H9 (cell line): ENCODE results near the gene ARHGAP9. TPM values are rescaled to one million over a fixed set of nuclear protein-coding genes. Genes with fewer than 3 reads are reported as not detected.
"Not testable (repeated sequence)": the region's sequence is repeated elsewhere in the genome, so short reads cannot be mapped to it uniquely, and the experiment has no call there.

Experiments
- DNase-seq: peaks from one replicate; pipeline ENCODE4 v3.0.0-alpha.2; 2017
- H2AFZ ChIP-seq: one replicate; pipeline ENCODE4 v1.6.1; 2013; ENCODE audit warnings: mild to moderate bottlenecking, low read length, control low read depth, moderate library complexity
- H2AK5ac ChIP-seq: 2 replicates; pipeline ENCODE4 v1.6.1; 2013; ENCODE audit warnings: low read length, control low read depth, mixed read lengths; ENCODE audit not compliant: insufficient read length
- H2BK120ac ChIP-seq: one replicate; pipeline ENCODE4 v1.6.1; 2013; ENCODE audit warnings: low read depth, mild to moderate bottlenecking, low read length, control low read depth, inconsistent platforms; ENCODE audit not compliant: poor library complexity, severe bottlenecking
- H2BK12ac ChIP-seq: 2 replicates; pipeline ENCODE4 v1.6.1; 2013; ENCODE audit warnings: low read length, control low read depth, mixed read lengths, low read depth; ENCODE audit not compliant: insufficient read length
- H2BK15ac ChIP-seq: 2 replicates; pipeline ENCODE4 v1.6.1; 2013; ENCODE audit warnings: low read depth, low read length, control low read depth
- H2BK20ac ChIP-seq: one replicate; pipeline ENCODE4 v1.6.1; 2013; ENCODE audit warnings: low read depth, mild to moderate bottlenecking, low read length, control low read depth, inconsistent platforms; ENCODE audit not compliant: poor library complexity, severe bottlenecking
- H2BK5ac ChIP-seq: 2 replicates; pipeline ENCODE4 v1.6.1; 2013; ENCODE audit warnings: low read length, control low read depth, mixed read lengths; ENCODE audit not compliant: insufficient read length
- H3K14ac ChIP-seq: 2 replicates; pipeline ENCODE4 v1.6.1; 2013; ENCODE audit warnings: low read length, control low read depth; ENCODE audit not compliant: insufficient read depth
- H3K18ac ChIP-seq: 2 replicates; pipeline ENCODE4 v1.6.1; 2013; ENCODE audit warnings: low read depth, mild to moderate bottlenecking, mixed read lengths, low read length, control low read depth; ENCODE audit not compliant: insufficient read length
- H3K23ac ChIP-seq: 2 replicates; pipeline ENCODE4 v1.6.1; 2013; ENCODE audit warnings: low read length, control low read depth, mixed read lengths, low read depth; ENCODE audit not compliant: insufficient read length
- H3K23me2 ChIP-seq: 2 replicates; pipeline ENCODE4 v1.6.1; 2013; ENCODE audit warnings: low read depth, mild to moderate bottlenecking, mixed read lengths, low read length, control low read depth; ENCODE audit not compliant: insufficient read length, poor library complexity, severe bottlenecking
- H3K27ac ChIP-seq: 2 replicates; pipeline ENCODE4 v1.5.1; 2013; ENCODE audit warnings: low read length, control low read depth, mixed read lengths, low read depth; ENCODE audit not compliant: insufficient read length
- H3K27me3 ChIP-seq: 2 replicates; pipeline ENCODE4 v1.6.1; 2013; ENCODE audit warnings: low read length, control low read depth, inconsistent platforms; ENCODE audit not compliant: insufficient read depth
- H3K4ac ChIP-seq: 2 replicates; pipeline ENCODE4 v1.6.1; 2013; ENCODE audit warnings: low read depth, mild to moderate bottlenecking, control low read depth, inconsistent platforms, low read length, moderate library complexity
- H3K4me1 ChIP-seq: 2 replicates; pipeline ENCODE4 v1.6.1; 2013; ENCODE audit warnings: low read length, control low read depth, inconsistent platforms; ENCODE audit not compliant: insufficient read depth
- H3K4me2 ChIP-seq: 2 replicates; pipeline ENCODE4 v1.6.1; 2013; ENCODE audit warnings: low read length, control low read depth, mixed read lengths; ENCODE audit not compliant: insufficient read length, insufficient read depth
- H3K56ac ChIP-seq: 2 replicates; pipeline ENCODE4 v1.6.1; 2013; ENCODE audit warnings: low read depth, mild to moderate bottlenecking, mixed read lengths, low read length, control low read depth; ENCODE audit not compliant: insufficient read length
- H3K79me1 ChIP-seq: 2 replicates; pipeline ENCODE4 v1.6.1; 2013; ENCODE audit warnings: low read depth, mild to moderate bottlenecking, moderate library complexity, low read length, control low read depth, inconsistent platforms; ENCODE audit not compliant: insufficient read depth, poor library complexity, severe bottlenecking
- H3K79me2 ChIP-seq: 2 replicates; pipeline ENCODE4 v1.6.1; 2013; ENCODE audit warnings: low read length, control low read depth, inconsistent platforms; ENCODE audit not compliant: insufficient read depth
- H3K9ac ChIP-seq: 2 replicates; pipeline ENCODE4 v1.6.1; 2013; ENCODE audit warnings: low read length, control low read depth, mixed read lengths; ENCODE audit not compliant: insufficient read length; ENCODE audit errors: extremely low read depth
- H3K9me3 ChIP-seq: one replicate; pipeline ENCODE4 v1.6.1; 2013; ENCODE audit warnings: low read depth, low read length, inconsistent platforms; ENCODE audit not compliant: control insufficient read depth
- H3T11ph ChIP-seq: one replicate; pipeline ENCODE4 v1.6.1; 2013; ENCODE audit warnings: mild to moderate bottlenecking, low read length, control low read depth, inconsistent platforms
- H4K20me1 ChIP-seq: one replicate; pipeline ENCODE4 v1.6.1; 2013; ENCODE audit not compliant: control insufficient read depth, insufficient read length, insufficient read depth
- H4K5ac ChIP-seq: 2 replicates; pipeline ENCODE4 v1.6.1; 2013; ENCODE audit warnings: low read depth, mild to moderate bottlenecking, mixed read lengths, low read length, control low read depth; ENCODE audit not compliant: insufficient read length
- H4K8ac ChIP-seq: replicated peaks from 2 replicates; pipeline ENCODE4 v1.6.1; 2013; ENCODE audit warnings: low read length, control low read depth, mixed read lengths, low read depth; ENCODE audit not compliant: insufficient read length
- H4K91ac ChIP-seq: 2 replicates; pipeline ENCODE4 v1.6.1; 2013; ENCODE audit warnings: low read depth, mild to moderate bottlenecking, moderate library complexity, mixed read lengths, low read length, control low read depth; ENCODE audit not compliant: insufficient read length
- H3K27ac Mint-ChIP-seq, 3 experiments: 2 replicates in 2 of 3; 3 replicates in 1 of 3; pipeline ENCODE4 v1.8.0; 2020 to 2021; ENCODE audit warnings: mixed read lengths in 3 of 3, mild to moderate bottlenecking in 1 of 3, moderate library complexity in 1 of 3
- H3K27me3 Mint-ChIP-seq: 2 replicates; pipeline ENCODE4 v1.8.0; 2021; ENCODE audit warnings: low read depth, mild to moderate bottlenecking, moderate library complexity, mixed read lengths
- H3K36me3 Mint-ChIP-seq, 3 experiments: 2 replicates in 2 of 3; 3 replicates in 1 of 3; pipeline ENCODE4 v1.8.0; 2020 to 2021; ENCODE audit warnings: low read depth in 3 of 3, mixed read lengths in 3 of 3; ENCODE audit not compliant: insufficient read depth in 1 of 3
- H3K4me1 Mint-ChIP-seq, 2 experiments: 2 replicates each; pipeline ENCODE4 v1.8.0; 2020; ENCODE audit warnings: mixed read lengths in 2 of 2
- H3K4me3 Mint-ChIP-seq, 2 experiments: 2 replicates in 1 of 2; 3 replicates in 1 of 2; pipeline ENCODE4 v1.8.0; 2020 to 2021; ENCODE audit warnings: mild to moderate bottlenecking in 2 of 2, mixed read lengths in 2 of 2, moderate library complexity in 1 of 2
- H3K9me3 Mint-ChIP-seq, 2 experiments: 2 replicates in 1 of 2; 3 replicates in 1 of 2; pipeline ENCODE4 v1.8.0; 2020; ENCODE audit warnings: mild to moderate bottlenecking in 2 of 2, mixed read lengths in 2 of 2, moderate library complexity in 1 of 2
- WGBS: extraction: QIAGEN DNeasy Blood & Tissue Kit; methylation state at CpG from one replicate; pipeline ENCODE4 v1.1.7; 2013; ENCODE audit warnings: missing lambda C conversion rate, low lambda C conversion rate, mixed read lengths; ENCODE audit not compliant: insufficient read length; ENCODE audit errors: extremely low coverage; 5-methylcytosine and 5-hydroxymethylcytosine counted together
- total RNA-seq: library from RNA; stranded (reverse); gene quantifications from 2 replicates; pipeline ENCODE4 v1.2.1, GENCODE V29; 2021

ARHGAP9 gene
- total RNA-seq, 1 experiment from 2014 or later, result 3.7 TPM

GRCh38 chr12:57513677-57514076, 34.0 kb upstream of the ARHGAP9 start:
- H2AFZ ChIP-seq, result not testable (repeated sequence)

More at GRCh38 chr12:57513677-57514076, 34.0 kb upstream of the ARHGAP9 start:
- not testable (repeated sequence) for H3K23ac ChIP-seq, H2BK20ac ChIP-seq, H3K9me3 ChIP-seq, H3K27ac ChIP-seq, H3K4me1 Mint-ChIP-seq, H2BK12ac ChIP-seq, H3K27ac Mint-ChIP-seq, H3K79me1 ChIP-seq, H3K4me1 ChIP-seq, H3K4me2 ChIP-seq, H3K18ac ChIP-seq, H4K8ac ChIP-seq, H4K5ac ChIP-seq, H3K79me2 ChIP-seq, H3K4ac ChIP-seq, H3K27me3 ChIP-seq, H4K20me1 ChIP-seq, H2BK15ac ChIP-seq, H2BK120ac ChIP-seq, H3K23me2 ChIP-seq, H3K27me3 Mint-ChIP-seq, H2AK5ac ChIP-seq, DNase-seq, H3K4me3 Mint-ChIP-seq, H3K9ac ChIP-seq, H3T11ph ChIP-seq, H4K91ac ChIP-seq, H2BK5ac ChIP-seq, H3K9me3 Mint-ChIP-seq, H3K14ac ChIP-seq, H3K56ac ChIP-seq
- H3K36me3 Mint-ChIP-seq, result peaks cover 75 to 94% (median 82%) of the 10 kb centered on the region in 3 experiments; a peak in 6 of 7 replicates
- WGBS, result no CpG with 5 or more reads among the region's 6 CpGs
